GM23248 (cell line): ENCODE measurements around the gene RFXANK.

Experiments used
- EZH2 ChIP-seq: fragments of 200-600 bp; sonication (generic); IDR thresholded peaks from 2 replicates; pipeline ENCODE4 v1.6.1; 2018; ENCODE audit warnings: antibody characterized with exemption, mild to moderate bottlenecking; ENCODE audit not compliant: insufficient read depth, poor library complexity, severe bottlenecking
- EZH2phosphoT487 ChIP-seq: fragments of 200-600 bp; sonication (generic); IDR thresholded peaks from 2 replicates; pipeline ENCODE4 v1.6.1; 2018; ENCODE audit warnings: antibody characterized with exemption, moderate library complexity, mild to moderate bottlenecking, low read depth; ENCODE audit not compliant: insufficient read depth

GRCh38 chr19:19226663-19227062 is 34.6 kb downstream of the RFXANK start:
- TF ChIP-seq EZH2 (no peak), EZH2phosphoT487 (no peak)
